Measurements from ENCODE around the gene PON3. TPM values are rescaled to one million over a fixed set of nuclear protein-coding genes. Genes with fewer than 3 reads are reported as not detected.

PON3 gene
- total RNA-seq, 1 experiment from 2014 or later: not detected

- no peak for DNase-seq (ENCODE audit: low spot score)
Measured at GRCh38 chr7:95340491-95340890, 55.7 kb downstream of the PON3 start.

- DNase-seq (ENCODE audit: low spot score): no peak
Measured at GRCh38 chr7:95338832-95339231, 57.3 kb downstream of the PON3 start.

- DNase-seq (ENCODE audit: low spot score): no peak
Measured at GRCh38 chr7:95335093-95335492, 61.1 kb downstream of the PON3 start.

GRCh38 chr7:95334447-95334846 is 61.7 kb downstream of the PON3 start:
- no peak for DNase-seq (ENCODE audit: low spot score)

GRCh38 chr7:95330961-95331337 is 65.2 kb downstream of the PON3 start:
- no peak for DNase-seq (ENCODE audit: low spot score)

- DNase-seq (ENCODE audit: low spot score): peak; percentile 59
Measured at GRCh38 chr7:95330204-95330960, 65.8 kb downstream of the PON3 start.

GRCh38 chr7:95327356-95327755 is 68.8 kb downstream of the PON3 start:
- DNase-seq (ENCODE audit: low spot score): no peak

GRCh38 chr7:95324431-95324830 is 71.7 kb downstream of the PON3 start, which contains the start of gene PON1:
Gene PON1, minus strand, starts transcription at chr7:95324532. Its CDS starts 57 bp downstream, at chr7:95324475.
- DNase-seq (ENCODE audit: low spot score): no peak

GRCh38 chr7:95323410-95324129 is 72.6 kb downstream of the PON3 start:
- DNase-seq (ENCODE audit: low spot score): no peak

GRCh38 chr7:95322854-95323253 is 73.3 kb downstream of the PON3 start:
- DNase-seq (ENCODE audit: low spot score): no peak

GRCh38 chr7:95322396-95322795 is 73.8 kb downstream of the PON3 start:
- peak; percentile 32 for DNase-seq (ENCODE audit: low spot score)

- no peak for DNase-seq (ENCODE audit: low spot score)
Measured at GRCh38 chr7:95321720-95322119, 74.5 kb downstream of the PON3 start.

- DNase-seq (ENCODE audit: low spot score): no peak
Measured at GRCh38 chr7:95320651-95321050, 75.5 kb downstream of the PON3 start.

- no peak for DNase-seq (ENCODE audit: low spot score)
Measured at GRCh38 chr7:95319570-95319969, 76.6 kb downstream of the PON3 start.

GRCh38 chr7:95318501-95319100 is 77.6 kb downstream of the PON3 start:
- DNase-seq (ENCODE audit: low spot score): no peak

- no peak for DNase-seq (ENCODE audit: low spot score)
Measured at GRCh38 chr7:95317966-95318365, 78.2 kb downstream of the PON3 start.

- DNase-seq (ENCODE audit: low spot score): no peak
Measured at GRCh38 chr7:95317546-95317945, 78.6 kb downstream of the PON3 start.

- DNase-seq (ENCODE audit: low spot score): no peak
Measured at GRCh38 chr7:95316588-95316987, 79.6 kb downstream of the PON3 start.

- DNase-seq (ENCODE audit: low spot score): no peak
Measured at GRCh38 chr7:95312561-95312960, 83.6 kb downstream of the PON3 start.

- no peak for DNase-seq (ENCODE audit: low spot score)
Measured at GRCh38 chr7:95311389-95311788, 84.8 kb downstream of the PON3 start.

GRCh38 chr7:95309951-95310350 is 86.2 kb downstream of the PON3 start:
- DNase-seq (ENCODE audit: low spot score): no peak

Measured in H4 (cell line).